ENCODE data around the gene KIF3A. TPM values are rescaled to one million over a fixed set of nuclear protein-coding genes. Genes with fewer than 3 reads are reported as not detected.

The KIF3A gene
- total and polyA plus RNA-seq, 4 donors: 0.58 to 1.2 (median 0.86) TPM

DNA sequence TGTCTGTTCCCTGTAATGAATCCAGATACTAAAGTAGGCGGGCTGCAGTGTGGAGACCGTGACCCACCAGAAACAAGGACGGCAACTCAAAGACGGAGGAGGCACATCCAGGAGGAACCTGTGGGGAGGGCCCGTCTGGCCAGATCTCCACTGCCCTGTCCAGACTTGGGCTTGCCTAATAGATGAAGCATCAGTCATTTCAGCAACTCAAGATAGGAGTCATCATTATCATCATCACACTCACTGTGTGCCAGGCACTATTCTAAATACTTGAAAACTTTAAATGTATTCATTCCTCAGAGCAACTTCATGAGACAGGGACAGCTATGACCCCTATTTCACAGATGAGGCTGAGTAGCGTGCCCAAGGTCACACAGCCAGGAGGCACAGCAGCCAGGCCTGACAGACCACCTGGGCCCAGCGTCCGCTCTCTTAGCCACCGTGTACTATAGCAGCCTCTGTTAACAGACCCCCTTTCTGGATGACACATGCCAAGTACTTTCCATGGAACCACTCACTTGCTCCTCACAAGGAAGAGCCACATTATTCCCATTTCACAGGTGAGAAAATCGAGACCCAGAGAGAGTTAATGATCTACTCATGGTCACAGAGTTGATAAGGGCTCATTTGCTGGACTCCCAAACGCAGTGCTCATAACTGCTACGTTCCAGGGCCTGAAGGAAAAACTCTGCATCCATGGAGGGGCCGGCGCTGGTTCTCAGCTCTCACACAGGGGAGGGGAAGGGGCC lies 68.5 kb downstream of the KIF3A start:
- WGBS: 90% methylated on average over 14 of the region's 14 CpGs
- Histone ChIP-seq H3K9me3 (ENCODE audit: control insufficient read depth in 4 of 4, low read length in 3 of 4) (no peaks in the 10 kb centered on the region), H3K36me3 (ENCODE audit: control insufficient read depth in 4 of 4, insufficient read depth in 3 of 4, low read depth in 1 of 4, low read length in 3 of 4) (no peaks in the 10 kb centered on the region), H3K4me3 (ENCODE audit: low read depth in 1 of 3, low read length in 3 of 3) (no peak overlapping the region), H3K4me1 (ENCODE audit: control insufficient read depth in 4 of 4, insufficient read depth in 4 of 4, low read length in 3 of 4) (no peaks in the 10 kb centered on the region), H3K27ac (ENCODE audit: low read depth in 1 of 2, low read length in 2 of 2) (no peak overlapping the region), H3K27me3 (ENCODE audit: control insufficient read depth in 4 of 4, insufficient read depth in 4 of 4, low read length in 3 of 4) (no peaks in the 10 kb centered on the region), H3K9ac (ENCODE audit: low read depth in 1 of 2, low read length in 2 of 2) (no peak overlapping the region)
- DNase-seq (ENCODE audit: low spot score): no peak
- no peak for TF ChIP-seq NR2F2 (IDR thresholded peaks at IDR 0.05)
- no peak for TF ChIP-seq FOXA2 (IDR thresholded peaks at IDR 0.05)
- TF ChIP-seq ATF3 (IDR thresholded peaks at IDR 0.05): no peak
- no peak for TF ChIP-seq HNF4A (conservative IDR thresholded peaks at IDR 0.05)
- no peak for TF ChIP-seq RAD21 (IDR thresholded peaks at IDR 0.05)

DNA sequence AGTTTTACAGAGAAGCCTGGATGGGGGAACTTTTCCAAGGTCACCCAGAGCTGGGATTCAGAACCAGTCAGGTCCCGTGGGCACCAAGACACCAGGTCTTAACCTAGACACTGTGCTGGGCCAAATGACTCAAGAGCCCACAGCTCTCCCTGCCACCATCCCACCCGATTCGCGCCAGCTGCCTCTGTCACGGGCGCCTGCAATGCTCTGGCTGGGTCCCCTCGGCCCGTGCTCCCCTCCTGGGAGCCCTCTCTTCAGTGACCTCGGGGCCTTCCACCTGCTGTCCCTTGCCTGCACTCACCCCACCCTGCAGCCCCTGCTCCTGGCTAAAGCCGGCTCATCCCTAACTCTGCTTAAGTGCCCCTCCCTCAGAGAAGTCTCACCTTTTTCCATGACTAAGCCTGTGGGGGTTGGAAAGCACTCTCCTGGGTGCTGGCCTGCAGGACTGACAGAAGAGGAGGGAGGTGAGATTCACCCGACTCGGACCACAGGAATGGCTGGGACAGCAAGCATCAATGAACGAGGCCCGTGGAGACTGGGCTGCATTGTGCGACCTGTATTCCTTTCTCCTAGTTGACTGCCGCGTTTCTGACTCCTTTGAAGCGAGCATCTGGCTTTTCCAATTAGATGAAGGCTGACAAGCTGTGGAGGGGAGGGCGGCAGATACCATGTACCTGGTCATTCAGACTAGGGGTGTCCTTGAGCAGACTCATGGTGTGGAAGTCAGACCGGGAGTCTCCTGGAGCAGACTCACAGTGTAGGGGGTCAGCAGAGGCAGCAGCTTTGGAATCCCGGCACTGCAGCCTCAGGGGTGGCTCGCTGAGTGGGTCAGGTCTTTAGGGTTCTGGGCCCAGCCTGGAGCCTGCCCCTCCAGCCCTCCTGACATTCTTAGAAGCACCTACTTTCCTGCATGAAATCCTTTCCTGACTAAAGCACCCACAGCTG lies 69.3 kb downstream of the KIF3A start:
- 85% methylated on average over 22 of the region's 22 CpGs for WGBS
- H3K36me3 ChIP-seq (ENCODE audit: control insufficient read depth in 4 of 4, insufficient read depth in 3 of 4, low read depth in 1 of 4, low read length in 3 of 4): no peaks in the 10 kb centered on the region
- no peak overlapping the region for H3K27ac ChIP-seq (ENCODE audit: low read depth in 1 of 2, low read length in 2 of 2)
- TF ChIP-seq HNF4A (conservative IDR thresholded peaks at IDR 0.05): no peak
- TF ChIP-seq NR2F2 (IDR thresholded peaks at IDR 0.05): no peak
- no peak for TF ChIP-seq REST (IDR thresholded peaks at IDR 0.05)
- no peak for TF ChIP-seq FOXA1 (IDR thresholded peaks at IDR 0.05)
- TF ChIP-seq ZBTB33 (IDR thresholded peaks at IDR 0.05): no peak
- TF ChIP-seq, protein P1, sequence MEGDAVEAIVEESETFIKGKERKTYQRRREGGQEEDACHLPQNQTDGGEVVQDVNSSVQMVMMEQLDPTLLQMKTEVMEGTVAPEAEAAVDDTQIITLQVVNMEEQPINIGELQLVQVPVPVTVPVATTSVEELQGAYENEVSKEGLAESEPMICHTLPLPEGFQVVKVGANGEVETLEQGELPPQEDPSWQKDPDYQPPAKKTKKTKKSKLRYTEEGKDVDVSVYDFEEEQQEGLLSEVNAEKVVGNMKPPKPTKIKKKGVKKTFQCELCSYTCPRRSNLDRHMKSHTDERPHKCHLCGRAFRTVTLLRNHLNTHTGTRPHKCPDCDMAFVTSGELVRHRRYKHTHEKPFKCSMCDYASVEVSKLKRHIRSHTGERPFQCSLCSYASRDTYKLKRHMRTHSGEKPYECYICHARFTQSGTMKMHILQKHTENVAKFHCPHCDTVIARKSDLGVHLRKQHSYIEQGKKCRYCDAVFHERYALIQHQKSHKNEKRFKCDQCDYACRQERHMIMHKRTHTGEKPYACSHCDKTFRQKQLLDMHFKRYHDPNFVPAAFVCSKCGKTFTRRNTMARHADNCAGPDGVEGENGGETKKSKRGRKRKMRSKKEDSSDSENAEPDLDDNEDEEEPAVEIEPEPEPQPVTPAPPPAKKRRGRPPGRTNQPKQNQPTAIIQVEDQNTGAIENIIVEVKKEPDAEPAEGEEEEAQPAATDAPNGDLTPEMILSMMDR (IDR thresholded peaks at IDR 0.05; ENCODE audit: low read depth, low read length, missing input control): no peak
- no peak for TF ChIP-seq TAF1 (conservative IDR thresholded peaks at IDR 0.05)
- TF ChIP-seq SP1 (IDR thresholded peaks at IDR 0.05): no peak
- no peak for TF ChIP-seq RAD21 (IDR thresholded peaks at IDR 0.05)
- TF ChIP-seq JUND (IDR thresholded peaks at IDR 0.05): no peak
- no peak for TF ChIP-seq GABPA (IDR thresholded peaks at IDR 0.05 in 1 of 2, conservative IDR thresholded peaks at IDR 0.05 in 1 of 2)
- no peak for TF ChIP-seq EGR1 (IDR thresholded peaks at IDR 0.05; ENCODE audit: low read depth in 2 of 2)
- no peak for TF ChIP-seq RXRA (IDR thresholded peaks at IDR 0.05)
- TF ChIP-seq FOXA2 (IDR thresholded peaks at IDR 0.05): no peak
- TF ChIP-seq ATF3 (IDR thresholded peaks at IDR 0.05): no peak
- no peak for TF ChIP-seq YY1 (IDR thresholded peaks at IDR 0.05)
- TF ChIP-seq HNF4G (IDR thresholded peaks at IDR 0.05): no peak
- no peak for TF ChIP-seq MAX (IDR thresholded peaks at IDR 0.05)
- H3K4me1 ChIP-seq (ENCODE audit: control insufficient read depth in 4 of 4, insufficient read depth in 4 of 4, low read length in 3 of 4): no peaks in the 10 kb centered on the region
- no peak overlapping the region for H3K4me3 ChIP-seq (ENCODE audit: low read depth in 1 of 3, low read length in 3 of 3)
- DNase-seq (ENCODE audit: low spot score): no peak
- H3K9ac ChIP-seq (ENCODE audit: low read depth in 1 of 2, low read length in 2 of 2): no peak overlapping the region
- no peaks in the 10 kb centered on the region for H3K9me3 ChIP-seq (ENCODE audit: control insufficient read depth in 4 of 4, low read length in 3 of 4)
- no peaks in the 10 kb centered on the region for H3K27me3 ChIP-seq (ENCODE audit: control insufficient read depth in 4 of 4, insufficient read depth in 4 of 4, low read length in 3 of 4)

Measured in liver (tissue), 9 donors.